ENCODE results near the gene CDH18. TPM values are rescaled to one million over a fixed set of nuclear protein-coding genes. Genes with fewer than 3 reads are reported as not detected.

The CDH18 gene, protein sequence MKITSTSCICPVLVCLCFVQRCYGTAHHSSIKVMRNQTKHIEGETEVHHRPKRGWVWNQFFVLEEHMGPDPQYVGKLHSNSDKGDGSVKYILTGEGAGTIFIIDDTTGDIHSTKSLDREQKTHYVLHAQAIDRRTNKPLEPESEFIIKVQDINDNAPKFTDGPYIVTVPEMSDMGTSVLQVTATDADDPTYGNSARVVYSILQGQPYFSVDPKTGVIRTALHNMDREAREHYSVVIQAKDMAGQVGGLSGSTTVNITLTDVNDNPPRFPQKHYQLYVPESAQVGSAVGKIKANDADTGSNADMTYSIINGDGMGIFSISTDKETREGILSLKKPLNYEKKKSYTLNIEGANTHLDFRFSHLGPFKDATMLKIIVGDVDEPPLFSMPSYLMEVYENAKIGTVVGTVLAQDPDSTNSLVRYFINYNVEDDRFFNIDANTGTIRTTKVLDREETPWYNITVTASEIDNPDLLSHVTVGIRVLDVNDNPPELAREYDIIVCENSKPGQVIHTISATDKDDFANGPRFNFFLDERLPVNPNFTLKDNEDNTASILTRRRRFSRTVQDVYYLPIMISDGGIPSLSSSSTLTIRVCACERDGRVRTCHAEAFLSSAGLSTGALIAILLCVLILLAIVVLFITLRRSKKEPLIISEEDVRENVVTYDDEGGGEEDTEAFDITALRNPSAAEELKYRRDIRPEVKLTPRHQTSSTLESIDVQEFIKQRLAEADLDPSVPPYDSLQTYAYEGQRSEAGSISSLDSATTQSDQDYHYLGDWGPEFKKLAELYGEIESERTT
- total RNA-seq, result not detected in 2 replicates

GRCh38 chr5:19987612-19988361 is at the start of gene CDH18:
Gene CDH18 (minus strand): TSS chr5:19988200. CDS start chr5:19838986, 149,214 bp downstream.
- Mint-ChIP-seq H3K4me1 (no peaks in the 10 kb centered on the region), H3K27ac (no peak within 1 kb of the TSS), H3K27me3 (no peaks in the 10 kb centered on the region), H3K4me3 (no peak within 1 kb of the TSS), H3K9me3 (peaks cover 3% of the 10 kb centered on the region), H3K36me3 (ENCODE audit: low read depth) (no peaks in the 10 kb centered on the region)
- intact Hi-C loops (cut with micrococcal nuclease), result no loop called here
- no peak for DNase-seq

DNA sequence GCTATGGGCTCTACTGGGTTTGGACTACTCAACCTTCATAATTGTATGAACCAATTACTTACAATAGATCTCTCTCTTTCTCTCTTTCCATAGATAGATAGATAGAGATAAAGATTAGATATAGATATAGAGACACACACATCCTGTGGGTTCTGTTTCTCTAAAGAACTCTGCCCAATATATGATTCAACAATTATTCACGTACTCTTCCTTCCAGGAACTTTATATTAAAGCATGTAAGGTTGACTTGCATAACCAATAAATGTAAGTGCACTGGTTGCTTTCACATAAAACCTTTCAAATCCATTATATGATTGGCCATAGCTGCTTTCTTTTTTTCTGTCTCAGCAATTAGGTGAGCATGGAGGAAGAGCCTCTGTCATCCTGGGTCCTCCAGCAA is 46.7 kb upstream of the CDH18 start:
- Mint-ChIP-seq H3K27me3 (no peaks in the 10 kb centered on the region), H3K4me3 (no peak overlapping the region), H3K9me3 (peaks cover 7% of the 10 kb centered on the region), H3K27ac (no peak overlapping the region), H3K4me1 (no peaks in the 10 kb centered on the region), H3K36me3 (ENCODE audit: low read depth) (no peaks in the 10 kb centered on the region)
- intact Hi-C loops (cut with micrococcal nuclease), result no loop called here
- no peak for DNase-seq

DNA sequence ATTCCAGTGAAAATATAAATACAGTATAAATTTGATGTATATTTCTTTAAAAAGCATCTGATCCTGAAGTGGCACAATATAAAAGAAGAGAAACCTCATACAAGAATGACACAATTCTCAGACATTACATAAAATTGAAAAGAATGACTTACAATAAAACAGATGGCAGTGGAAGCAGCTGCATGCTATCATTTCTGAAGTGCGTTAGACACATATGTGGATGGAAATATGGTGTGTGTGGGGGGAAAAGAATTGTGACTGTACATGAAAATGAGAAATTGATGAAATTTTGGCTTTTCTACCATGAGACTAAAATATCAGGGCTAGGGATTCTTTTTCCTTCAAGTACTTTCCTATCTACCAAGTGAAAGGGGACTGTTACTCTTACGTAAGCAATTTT is 45.9 kb upstream of the CDH18 start:
- intact Hi-C loops (cut with micrococcal nuclease), result no loop called here
- no peaks in the 10 kb centered on the region for H3K4me1 Mint-ChIP-seq
- no peaks in the 10 kb centered on the region for H3K36me3 Mint-ChIP-seq (ENCODE audit: low read depth)
- H3K27ac Mint-ChIP-seq, result no peak overlapping the region
- DNase-seq, result no peak
- peaks cover 7% of the 10 kb centered on the region for H3K9me3 Mint-ChIP-seq
- no peak overlapping the region for H3K4me3 Mint-ChIP-seq
- H3K27me3 Mint-ChIP-seq, result no peaks in the 10 kb centered on the region

DNA sequence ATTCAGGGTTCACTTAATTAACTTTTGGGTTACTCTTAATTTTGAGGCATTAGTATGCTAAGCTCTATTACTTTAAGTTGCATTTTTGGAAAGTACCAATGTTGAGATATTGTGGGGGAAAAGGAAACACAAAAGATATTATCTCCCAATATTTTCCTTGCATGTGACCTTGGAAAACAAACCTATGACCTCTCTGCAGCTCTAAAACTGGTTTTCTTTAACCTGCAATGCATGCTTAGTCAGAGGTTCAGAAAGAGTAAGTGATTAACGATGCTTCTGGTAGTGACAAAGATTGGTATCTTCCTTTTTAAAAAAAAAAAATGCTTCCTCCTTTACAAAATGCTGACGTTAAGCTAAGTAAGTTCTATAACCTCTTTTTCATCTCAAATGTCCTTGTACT is 44.9 kb upstream of the CDH18 start:
- Mint-ChIP-seq H3K4me1 (no peaks in the 10 kb centered on the region), H3K27me3 (no peaks in the 10 kb centered on the region), H3K4me3 (no peak overlapping the region), H3K9me3 (peaks cover 3% of the 10 kb centered on the region), H3K27ac (no peak overlapping the region), H3K36me3 (ENCODE audit: low read depth) (no peaks in the 10 kb centered on the region)
- DNase-seq, result no peak
- intact Hi-C loops (cut with micrococcal nuclease), result no loop called here

DNA sequence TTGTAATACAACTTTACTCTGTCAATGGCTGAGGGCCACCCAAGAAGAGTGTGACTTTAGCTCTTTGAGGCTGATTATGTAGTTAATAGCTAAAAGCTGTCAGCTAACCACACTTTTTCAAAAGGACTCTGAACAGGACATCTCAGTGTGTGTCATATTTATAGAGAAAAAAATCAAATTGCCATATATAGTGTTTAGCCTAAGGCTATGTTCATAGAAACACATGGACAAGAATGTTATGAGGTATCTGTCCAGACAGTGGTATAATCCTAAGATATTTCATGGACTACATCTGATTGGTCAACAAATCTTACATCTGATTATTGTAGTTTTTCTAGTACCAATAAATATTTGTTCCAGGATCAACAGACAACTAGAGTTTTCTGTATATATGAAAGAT is 42.1 kb upstream of the CDH18 start:
- H3K4me1 Mint-ChIP-seq, result no peaks in the 10 kb centered on the region
- no peaks in the 10 kb centered on the region for H3K9me3 Mint-ChIP-seq
- DNase-seq, result no peak
- H3K27me3 Mint-ChIP-seq, result no peaks in the 10 kb centered on the region
- H3K4me3 Mint-ChIP-seq, result no peak overlapping the region
- H3K27ac Mint-ChIP-seq, result no peak overlapping the region
- intact Hi-C loops (cut with micrococcal nuclease), result no loop called here
- H3K36me3 Mint-ChIP-seq (ENCODE audit: low read depth), result no peaks in the 10 kb centered on the region

DNA sequence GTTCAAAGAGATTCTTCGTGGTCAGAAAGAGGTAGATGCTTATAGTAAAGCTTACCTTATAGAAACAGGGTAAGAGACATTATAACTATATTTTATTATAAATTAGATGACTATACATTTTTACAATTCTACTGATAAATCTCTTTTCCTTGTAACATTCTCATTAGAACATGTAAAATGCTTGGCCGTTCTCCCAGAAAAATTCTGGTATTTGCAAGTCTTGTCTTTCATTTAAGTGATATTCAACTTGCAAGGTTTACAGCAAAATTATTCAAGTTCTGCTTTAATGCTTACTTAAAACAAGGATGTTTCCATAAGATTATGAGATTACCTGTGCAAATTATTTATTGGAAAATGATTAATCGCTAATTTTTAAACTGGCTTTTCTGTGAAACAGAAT is 41.3 kb upstream of the CDH18 start:
- Mint-ChIP-seq H3K27me3 (no peaks in the 10 kb centered on the region), H3K9me3 (no peaks in the 10 kb centered on the region), H3K27ac (no peak overlapping the region), H3K36me3 (ENCODE audit: low read depth) (no peaks in the 10 kb centered on the region), H3K4me1 (no peaks in the 10 kb centered on the region), H3K4me3 (no peak overlapping the region)
- intact Hi-C loops (cut with micrococcal nuclease), result no loop called here
- DNase-seq, result no peak

DNA sequence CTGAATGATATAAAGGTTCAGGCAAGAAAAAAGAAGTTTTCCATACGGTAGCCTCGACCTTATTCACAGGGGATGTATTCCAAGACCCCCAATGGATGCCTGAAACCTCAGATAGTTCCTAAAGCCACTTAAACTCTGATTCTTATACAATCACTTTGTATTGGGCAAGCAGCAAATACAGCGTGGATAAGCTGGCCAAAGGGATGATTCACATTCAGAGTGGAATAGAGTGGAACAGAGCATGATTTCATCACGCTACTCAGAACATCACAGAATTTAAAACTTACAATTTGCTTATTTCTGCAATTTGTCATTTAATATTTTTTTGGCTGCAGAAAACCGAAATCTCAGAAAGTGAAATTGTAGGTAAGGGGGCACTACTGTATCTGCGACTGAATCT is 40.5 kb upstream of the CDH18 start:
- Mint-ChIP-seq H3K4me3 (no peak overlapping the region), H3K4me1 (no peaks in the 10 kb centered on the region), H3K9me3 (no peaks in the 10 kb centered on the region), H3K36me3 (ENCODE audit: low read depth) (no peaks in the 10 kb centered on the region), H3K27me3 (no peaks in the 10 kb centered on the region), H3K27ac (no peak overlapping the region)
- intact Hi-C loops (cut with micrococcal nuclease), result no loop called here
- DNase-seq, result no peak

GRCh38 chr5:20023686-20024180 is 35.7 kb upstream of the CDH18 start:
- intact Hi-C loops (cut with micrococcal nuclease), result no loop called here
- Mint-ChIP-seq H3K27ac (no peak overlapping the region), H3K36me3 (ENCODE audit: low read depth) (no peaks in the 10 kb centered on the region), H3K27me3 (no peaks in the 10 kb centered on the region), H3K4me3 (no peak overlapping the region), H3K9me3 (no peaks in the 10 kb centered on the region), H3K4me1 (no peaks in the 10 kb centered on the region)
- DNase-seq, result no peak

DNA sequence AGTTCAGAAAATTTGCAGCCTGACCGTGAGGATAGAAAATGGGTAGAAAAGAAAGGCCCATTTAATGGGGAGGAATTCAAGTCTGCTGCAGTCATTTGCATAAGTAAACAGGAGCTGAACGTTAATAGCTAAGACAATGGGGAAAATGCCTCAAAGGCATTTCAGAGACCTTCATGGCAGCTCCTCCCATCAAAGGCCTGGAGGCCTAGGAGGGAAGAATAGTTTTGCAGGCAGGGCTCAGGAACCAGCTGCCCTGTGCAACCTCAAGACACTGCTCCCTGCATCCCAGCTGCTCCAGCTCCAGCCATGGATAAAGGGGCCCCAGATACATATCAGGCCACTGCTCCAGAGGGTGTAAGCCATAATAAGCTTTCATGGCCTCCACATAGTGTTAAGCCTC is 32.2 kb upstream of the CDH18 start:
- no peak overlapping the region for H3K4me3 Mint-ChIP-seq
- H3K27me3 Mint-ChIP-seq, result no peaks in the 10 kb centered on the region
- DNase-seq, result no peak
- H3K36me3 Mint-ChIP-seq (ENCODE audit: low read depth), result no peaks in the 10 kb centered on the region
- H3K4me1 Mint-ChIP-seq, result no peaks in the 10 kb centered on the region
- intact Hi-C loops (cut with micrococcal nuclease), result no loop called here
- H3K27ac Mint-ChIP-seq, result no peak overlapping the region
- peaks cover under 1% of the 10 kb centered on the region for H3K9me3 Mint-ChIP-seq

GRCh38 chr5:20017021-20017420 is 29.0 kb upstream of the CDH18 start:
- intact Hi-C loops (cut with micrococcal nuclease), result no loop called here
- no peak for DNase-seq
- H3K4me3 Mint-ChIP-seq, result no peak overlapping the region
- no peaks in the 10 kb centered on the region for H3K27me3 Mint-ChIP-seq
- no peak overlapping the region for H3K27ac Mint-ChIP-seq
- H3K9me3 Mint-ChIP-seq, result peaks cover 7% of the 10 kb centered on the region
- no peaks in the 10 kb centered on the region for H3K4me1 Mint-ChIP-seq
- no peaks in the 10 kb centered on the region for H3K36me3 Mint-ChIP-seq (ENCODE audit: low read depth)

- Mint-ChIP-seq H3K27me3 (no peaks in the 10 kb centered on the region), H3K36me3 (ENCODE audit: low read depth) (no peaks in the 10 kb centered on the region), H3K9me3 (peaks cover 10% of the 10 kb centered on the region), H3K27ac (no peak overlapping the region), H3K4me3 (no peak overlapping the region), H3K4me1 (no peaks in the 10 kb centered on the region)
- no peak for DNase-seq
- intact Hi-C loops (cut with micrococcal nuclease), result no loop called here
Observed at GRCh38 chr5:20000416-20000815, 12.4 kb upstream of the CDH18 start.

DNA sequence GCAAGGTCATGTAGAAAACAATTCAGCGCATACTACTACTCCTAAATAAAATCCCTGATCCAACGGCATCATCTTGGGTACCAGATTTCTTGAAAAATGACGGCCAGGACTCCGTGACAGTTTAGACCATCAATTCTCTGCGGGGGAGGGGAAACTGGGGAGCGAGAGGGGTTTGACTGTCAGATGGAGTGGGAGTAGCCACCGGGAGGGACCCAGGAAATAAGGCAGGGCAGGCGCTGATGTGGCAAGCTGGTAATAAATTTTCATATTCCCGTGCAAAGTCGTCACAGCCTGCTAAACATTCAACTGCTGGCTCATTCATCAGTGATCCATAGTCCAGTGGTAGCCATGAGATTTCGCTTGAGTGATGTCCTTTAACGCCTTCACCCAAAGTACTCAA is 457 bp upstream of the CDH18 start:
- intact Hi-C loops (cut with micrococcal nuclease), result no loop called here
- H3K27ac Mint-ChIP-seq, result no peak overlapping the region
- H3K9me3 Mint-ChIP-seq, result peaks cover 3% of the 10 kb centered on the region
- no peak overlapping the region for H3K4me3 Mint-ChIP-seq
- no peaks in the 10 kb centered on the region for H3K27me3 Mint-ChIP-seq
- no peaks in the 10 kb centered on the region for H3K4me1 Mint-ChIP-seq
- no peaks in the 10 kb centered on the region for H3K36me3 Mint-ChIP-seq (ENCODE audit: low read depth)
- DNase-seq, result no peak

- H3K4me1 Mint-ChIP-seq, result no peaks in the 10 kb centered on the region
- intact Hi-C loops (cut with micrococcal nuclease), result no loop called here
- no peaks in the 10 kb centered on the region for H3K36me3 Mint-ChIP-seq (ENCODE audit: low read depth)
- H3K27me3 Mint-ChIP-seq, result no peaks in the 10 kb centered on the region
- no peak overlapping the region for H3K27ac Mint-ChIP-seq
- no peak overlapping the region for H3K4me3 Mint-ChIP-seq
- no peak for DNase-seq
- peaks cover 3% of the 10 kb centered on the region for H3K9me3 Mint-ChIP-seq
Observed at GRCh38 chr5:19986806-19987205, 1.2 kb downstream of the CDH18 start.

Data from activated CD4-positive, alpha-beta T cell treated with anti-CD3 and anti-CD28 coated beads, Interleukin-2, amount 10 ng/mL, durations not matched to agents 24 days and 14 days (primary cell).